Middle frontal gyrus (tissue), 1 donor: ENCODE data around the gene SCN2B.

ENCODE experiments used
- DNase-seq: peaks from one replicate; pipeline ENCODE4 v3.0.0-alpha.2; 2015; ENCODE audit warnings: low spot score; ENCODE audit errors: extremely low spot score

Gene SCN2B

DNA sequence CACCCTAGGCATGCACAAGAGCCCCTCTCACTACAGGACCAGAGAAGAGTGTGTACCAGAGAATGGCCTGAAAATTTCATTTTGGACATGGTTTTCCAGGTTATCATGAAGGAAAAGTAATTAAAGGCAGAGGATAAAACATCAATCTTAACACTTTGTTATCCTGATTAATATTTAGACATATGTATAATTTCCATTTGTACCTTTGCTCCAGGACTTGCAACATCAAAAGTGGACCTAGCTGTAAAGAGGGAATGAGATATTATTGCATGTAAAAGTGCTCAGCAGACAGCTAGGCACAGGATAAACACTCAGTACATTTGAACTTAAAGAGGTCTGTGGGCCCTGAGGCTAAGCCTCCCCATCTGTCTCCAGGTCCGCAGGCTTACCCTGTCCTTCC is 21.8 kb downstream of the SCN2B start:
- no peak for DNase-seq

GRCh38 chr11:118153976-118154375 is 22.5 kb downstream of the SCN2B start:
- DNase-seq, result no peak

GRCh38 chr11:118153516-118153915 is 22.9 kb downstream of the SCN2B start:
- DNase-seq, result no peak

DNA sequence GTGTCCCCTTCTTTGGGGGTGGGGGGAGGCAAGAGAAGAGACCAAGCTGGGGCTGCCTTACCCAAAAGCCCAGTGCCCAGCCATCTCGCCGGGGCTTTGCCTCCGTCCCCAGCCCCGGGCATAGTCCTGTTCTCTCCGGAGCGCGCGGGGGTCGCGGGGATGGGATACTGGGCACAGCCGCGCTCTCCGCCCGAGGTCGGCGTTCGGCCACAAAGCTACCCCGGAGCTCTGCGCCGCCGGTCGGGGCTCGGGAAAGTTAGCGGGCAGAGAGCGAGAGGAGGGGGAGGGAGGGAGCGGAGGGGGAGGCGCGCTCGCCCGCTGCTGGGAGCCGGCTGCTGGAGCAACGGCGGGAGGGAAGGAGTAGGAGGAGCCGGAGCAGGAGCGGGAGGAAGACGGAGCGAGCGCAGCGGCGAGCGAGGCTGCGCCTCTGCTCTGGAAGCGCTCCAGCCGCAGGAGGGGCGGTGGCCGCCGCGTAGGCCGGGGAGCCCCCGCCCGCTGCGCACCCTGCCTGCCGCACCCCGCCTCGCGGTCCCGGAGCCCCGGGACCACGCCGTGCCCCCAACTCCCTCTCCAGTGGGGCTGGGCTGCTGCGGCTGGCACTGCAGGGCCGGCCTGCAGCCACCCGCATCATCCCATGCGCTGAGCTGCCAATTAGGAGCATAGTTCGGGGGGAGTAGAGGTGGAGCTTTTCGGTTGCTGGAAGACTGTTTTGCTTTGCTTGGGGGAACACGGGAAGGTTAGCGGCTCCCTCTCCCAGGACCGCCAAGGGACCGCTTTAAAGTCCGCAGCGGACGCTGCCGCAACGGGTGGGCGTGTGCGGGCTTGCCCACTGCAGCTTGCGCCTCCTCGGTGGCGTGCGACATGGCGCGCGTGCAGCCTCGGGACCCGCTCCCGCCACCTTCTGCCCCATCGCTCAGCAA is 23.6 kb downstream of the SCN2B start, which contains the start of gene SCN4B:
SCN4B (minus strand) TSS at position 272 of the 920 bp plus-strand sequence; CDS start at position 122, 150 bp downstream.
- peak; percentile 49 for DNase-seq

GRCh38 chr11:118152020-118152551 is 24.4 kb downstream of the SCN2B start:
- DNase-seq, result no peak

DNA sequence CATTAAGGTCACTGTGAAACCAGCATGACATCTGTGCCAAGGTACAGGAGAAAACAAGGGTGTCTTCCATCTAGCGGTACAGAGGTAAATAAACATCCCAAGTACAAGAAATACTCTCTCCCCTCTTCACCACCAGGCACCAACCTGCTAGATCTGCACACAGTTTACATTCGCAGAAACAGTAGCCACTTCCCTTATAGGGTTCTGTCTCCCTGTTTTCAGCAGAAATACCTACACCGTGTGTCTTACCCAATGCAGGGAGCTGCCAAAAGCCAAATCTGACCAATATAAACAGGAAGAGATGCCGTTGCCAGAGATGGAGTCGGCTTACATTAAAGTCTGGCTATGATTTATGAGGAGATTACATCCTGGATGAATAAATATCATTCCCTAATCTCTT is 25.0 kb downstream of the SCN2B start:
- DNase-seq, result no peak

DNA sequence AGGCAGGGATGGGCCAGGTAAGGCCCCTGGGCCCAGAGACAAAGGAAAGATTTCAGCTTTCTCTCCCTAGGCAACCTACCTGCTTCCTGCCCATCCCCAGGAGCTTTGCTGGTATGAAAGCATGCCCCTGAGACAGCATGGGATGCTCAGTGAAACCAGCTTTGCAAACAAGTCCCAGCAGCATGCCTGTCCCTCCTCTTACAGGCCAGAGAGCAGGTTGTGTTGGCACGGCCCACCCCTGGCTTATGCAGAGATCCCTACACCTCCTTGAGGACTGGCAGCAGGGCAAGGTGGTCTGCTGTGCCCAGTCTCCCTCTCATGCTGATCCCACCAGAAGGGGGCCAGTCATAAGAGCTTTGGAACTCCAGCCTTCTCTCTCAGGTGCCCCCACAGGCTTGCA is 26.9 kb downstream of the SCN2B start:
- DNase-seq, result no peak

DNA sequence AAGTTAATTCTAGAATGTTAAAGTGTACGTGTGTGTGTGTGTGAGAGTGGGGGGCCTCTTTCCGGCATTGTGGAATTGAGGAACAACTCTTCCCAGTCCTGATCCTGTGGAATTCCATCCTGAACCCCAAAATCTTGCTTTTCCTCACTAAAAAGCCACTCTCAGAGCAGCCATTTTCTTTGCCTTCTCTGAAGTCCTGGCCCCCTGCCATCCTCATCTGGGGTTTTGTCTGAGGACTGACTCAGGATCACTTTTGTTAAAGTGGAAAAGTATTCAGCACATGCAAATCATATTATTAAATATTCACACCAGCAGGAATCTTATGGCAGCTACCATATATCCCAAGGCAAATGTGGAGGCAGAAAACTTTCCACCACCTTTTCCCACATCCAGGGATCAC is 27.6 kb downstream of the SCN2B start:
- no peak for DNase-seq

DNA sequence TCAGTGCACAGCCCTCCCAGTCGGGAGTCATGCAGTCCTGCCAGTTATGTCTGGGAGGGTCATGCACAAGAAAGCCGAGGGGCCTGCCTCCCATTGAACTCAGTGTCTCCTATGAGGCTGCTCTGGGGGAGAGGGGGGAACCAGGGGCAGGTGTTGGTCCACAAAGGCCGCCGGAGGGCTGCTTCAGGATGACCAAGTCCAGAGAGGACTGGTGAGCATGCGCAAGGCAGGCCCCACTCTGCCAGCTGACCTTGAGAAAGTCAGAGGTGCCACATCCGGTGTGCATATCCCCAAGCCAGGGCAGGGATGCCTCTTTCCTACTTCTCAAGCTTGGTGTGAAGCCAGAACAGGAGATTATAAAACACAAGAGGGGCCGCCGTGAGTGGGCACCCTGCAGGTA is 28.2 kb downstream of the SCN2B start:
- DNase-seq, result no peak

GRCh38 chr11:118147502-118147901 is 28.9 kb downstream of the SCN2B start:
- DNase-seq, result no peak

DNA sequence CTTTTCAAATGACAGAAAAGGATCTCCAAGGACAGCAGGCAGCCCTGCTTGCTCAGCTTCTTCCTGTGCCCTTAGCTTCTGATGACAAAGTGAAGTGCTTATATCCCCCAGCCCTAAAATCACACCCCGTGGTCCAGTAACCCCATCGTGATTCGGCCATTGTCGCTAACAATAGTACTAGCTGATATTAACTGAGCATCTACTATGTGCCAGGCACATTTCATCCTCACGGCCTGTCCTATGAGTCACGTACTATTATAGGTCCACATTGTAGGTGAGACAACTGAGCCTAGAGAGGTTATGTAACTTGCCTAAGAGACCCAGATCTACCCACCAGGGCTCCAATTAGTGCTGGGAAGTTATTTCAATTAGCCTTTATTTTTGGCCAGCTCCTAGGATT is 29.9 kb downstream of the SCN2B start:
- DNase-seq, result no peak

GRCh38 chr11:118145285-118146227 is 30.9 kb downstream of the SCN2B start:
- peak; percentile 74 for DNase-seq

GRCh38 chr11:118144301-118145268 is 31.9 kb downstream of the SCN2B start:
- DNase-seq, result no peak

- no peak for DNase-seq
These were observed 32.7 kb downstream of the SCN2B start for GRCh38 chr11:118143661-118144185.

- DNase-seq, result no peak
These were observed 33.6 kb downstream of the SCN2B start for GRCh38 chr11:118142809-118143208.

DNA sequence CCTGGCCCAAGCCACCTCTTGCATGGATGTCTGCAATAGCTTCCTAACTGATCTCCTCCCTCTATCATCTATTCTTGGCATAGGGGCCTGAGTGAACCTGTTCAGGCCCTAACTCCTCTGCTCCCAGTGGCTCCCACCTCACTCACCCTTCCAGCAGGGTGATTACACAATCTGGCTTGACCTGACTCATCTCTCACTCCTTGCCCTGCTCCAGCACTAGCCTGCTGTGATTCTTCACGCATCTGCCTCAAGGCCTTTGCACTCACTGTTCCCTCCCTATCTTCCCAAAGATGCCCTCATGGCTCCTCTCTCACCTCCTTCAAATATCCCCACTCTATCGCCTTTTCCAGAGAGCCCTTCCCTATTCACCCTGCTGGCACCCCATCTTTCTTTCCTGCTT is 34.4 kb downstream of the SCN2B start:
- DNase-seq, result no peak

GRCh38 chr11:118139578-118139977 is 36.9 kb downstream of the SCN2B start:
- no peak for DNase-seq

- no peak for DNase-seq
These were observed 37.5 kb downstream of the SCN2B start for GRCh38 chr11:118138839-118139420.

DNA sequence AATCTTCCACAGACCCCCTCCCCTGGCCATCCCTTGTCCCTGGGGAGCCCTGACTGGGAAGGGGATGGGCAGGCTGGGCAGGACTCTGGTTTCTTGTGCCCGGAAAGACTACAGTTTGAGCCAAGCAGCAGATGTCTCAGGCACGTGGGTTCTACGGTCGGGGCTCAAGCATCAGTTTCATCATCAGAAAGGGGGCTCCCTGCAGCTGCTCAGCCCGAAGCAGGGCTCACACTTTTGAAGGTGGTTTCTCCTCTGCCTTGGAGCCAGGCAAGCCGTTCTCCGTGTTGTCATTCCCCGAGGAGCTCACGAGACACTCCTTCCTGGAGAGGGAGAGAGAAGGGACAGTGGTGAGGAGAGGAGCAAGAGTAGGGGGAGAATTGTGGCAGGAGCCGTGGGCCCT is 39.6 kb downstream of the SCN2B start:
- DNase-seq, result no peak

GRCh38 chr11:118136341-118136740 is 40.1 kb downstream of the SCN2B start:
- no peak for DNase-seq
